ENCODE measurements around the gene SPTBN2.

Gene SPTBN2

GRCh38 chr11:66637557-66638176, 91.3 kb downstream of the SPTBN2 start:
- DNase-seq = no peak

- no peak for DNase-seq
Measured at GRCh38 chr11:66636411-66636810, 92.6 kb downstream of the SPTBN2 start.

Measured in NCI-H2029 treated with DMSO at 0.1 percent for 48 hours (cell line).